ENCODE results near the gene ZNF500. TPM values are rescaled to one million over a fixed set of nuclear protein-coding genes. Genes with fewer than 3 reads are reported as not detected.

The ZNF500 gene
- total RNA-seq, 1 experiment from 2014 or later, result 18.3 TPM

GRCh38 chr16:4797805-4798252, 30.9 kb upstream of the ZNF500 start:
- Histone ChIP-seq H3K14ac (ENCODE audit: insufficient read depth, low read length) (no peak overlapping the region), H3K4me2 (ENCODE audit: insufficient read depth, insufficient read length, low read length) (no peak overlapping the region), H2BK15ac (ENCODE audit: low read depth, low read length) (no peak overlapping the region), H2AFZ (ENCODE audit: low read length) (no peak overlapping the region), H3K18ac (ENCODE audit: insufficient read length, low read depth, low read length) (no peak overlapping the region), H4K8ac (replicated peaks; ENCODE audit: insufficient read length, low read depth, low read length) (no peak overlapping the region), H3K4ac (ENCODE audit: low read depth, low read length) (no peak overlapping the region), H3K27ac (ENCODE audit: insufficient read length, low read depth, low read length) (no peak overlapping the region), H4K91ac (ENCODE audit: insufficient read length, low read depth, low read length) (no peak overlapping the region), H2BK12ac (ENCODE audit: insufficient read length, low read depth, low read length) (no peak overlapping the region), H3K56ac (ENCODE audit: insufficient read length, low read depth, low read length) (no peak overlapping the region), H3T11ph (ENCODE audit: low read length) (no peak overlapping the region), H3K9me3 (ENCODE audit: control insufficient read depth, low read depth, low read length) (no peaks in the 10 kb centered on the region), H4K20me1 (ENCODE audit: control insufficient read depth, insufficient read depth, insufficient read length) (no peaks in the 10 kb centered on the region), H3K23ac (ENCODE audit: insufficient read length, low read depth, low read length) (no peak overlapping the region), H3K79me2 (ENCODE audit: insufficient read depth, low read length) (no peaks in the 10 kb centered on the region), H3K9ac (ENCODE audit: extremely low read depth, insufficient read length, low read length) (no peak overlapping the region), H3K23me2 (ENCODE audit: insufficient read length, low read depth, low read length, poor library complexity, severe bottlenecking) (peaks cover 4% of the 10 kb centered on the region), H4K5ac (ENCODE audit: insufficient read length, low read depth, low read length) (no peak overlapping the region), H2BK120ac (ENCODE audit: low read depth, low read length, poor library complexity, severe bottlenecking) (no peak overlapping the region), H2BK5ac (ENCODE audit: insufficient read length, low read length) (no peak overlapping the region), H2AK5ac (ENCODE audit: insufficient read length, low read length) (no peak overlapping the region), H3K79me1 (ENCODE audit: insufficient read depth, low read depth, low read length, poor library complexity, severe bottlenecking) (no peaks in the 10 kb centered on the region), H2BK20ac (ENCODE audit: low read depth, low read length, poor library complexity, severe bottlenecking) (no peak overlapping the region), H3K27me3 (ENCODE audit: insufficient read depth, low read length) (no peaks in the 10 kb centered on the region), H3K4me1 (ENCODE audit: insufficient read depth, low read length) (no peaks in the 10 kb centered on the region)
- no peak for TF ChIP-seq CTCF (conservative IDR thresholded peaks at IDR 0.05)
- Mint-ChIP-seq H3K9me3 (no peaks in the 10 kb centered on the region), H3K27me3 (ENCODE audit: low read depth) (no peaks in the 10 kb centered on the region; the same call in none of the 2 replicates), H3K27ac (no peak overlapping the region), H3K36me3 (ENCODE audit: insufficient read depth in 1 of 3, low read depth in 3 of 3) (peaks cover 3 to 24% (median 12%) of the 10 kb centered on the region in 3 experiments), H3K4me1 (peaks cover 6 to 13% of the 10 kb centered on the region in 2 experiments; a peak in 3 of 4 replicates), H3K4me3 (no peak overlapping the region)
- no CpG with 5 or more reads among the region's 22 CpGs for WGBS (ENCODE audit: extremely low coverage, insufficient read length, low lambda C conversion rate)
- no peak for DNase-seq

Measured in H9 (cell line).